ENCODE measurements around the gene MB.

- TF ChIP-seq CTCF (IDR thresholded peaks at IDR 0.05) (no peak), SIN3A (IDR thresholded peaks at IDR 0.05; ENCODE audit: borderline replicate concordance, insufficient read depth, low read depth, low read length) (no peak), POLR2AphosphoS5 (IDR thresholded peaks at IDR 0.05; ENCODE audit: low read depth, low read length) (no peak), REST (IDR thresholded peaks at IDR 0.05; ENCODE audit: insufficient read depth in 1 of 2, low read depth in 2 of 2, low read length in 1 of 2) (no peak)
Measured at GRCh38 chr22:35567351-35568141, 49.6 kb downstream of the MB start.
